ENCODE data around the gene INTS14. TPM values are rescaled to one million over a fixed set of nuclear protein-coding genes. Genes with fewer than 3 reads are reported as not detected.

INTS14 gene
- total and polyA plus RNA-seq, 9 of the 15 experiments (the other 6 are each of a cell fraction or from before 2014, with no cell fraction given): 30.5 to 92.4 (median 46.5) TPM

DNA sequence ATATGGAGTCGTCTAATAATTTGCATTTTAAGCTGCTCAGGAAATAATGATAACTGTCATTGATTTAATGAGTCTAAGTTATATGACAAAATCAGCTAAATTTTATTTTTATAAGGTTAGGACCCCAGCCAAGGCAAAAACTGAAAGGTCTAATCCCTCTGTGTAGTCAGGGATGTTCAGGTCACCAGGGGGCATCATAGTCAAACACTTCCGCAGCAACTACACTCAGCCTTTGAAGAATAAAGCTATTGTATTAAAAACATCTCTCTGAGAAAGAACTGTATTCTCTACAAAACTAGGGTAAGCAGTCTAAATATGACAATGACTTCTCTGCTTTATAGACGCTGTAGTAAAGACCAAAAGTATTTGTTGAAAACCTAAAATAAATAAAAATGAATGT lies 15.0 kb downstream of the INTS14 start (continued):
- TF ChIP-seq, protein P1, sequence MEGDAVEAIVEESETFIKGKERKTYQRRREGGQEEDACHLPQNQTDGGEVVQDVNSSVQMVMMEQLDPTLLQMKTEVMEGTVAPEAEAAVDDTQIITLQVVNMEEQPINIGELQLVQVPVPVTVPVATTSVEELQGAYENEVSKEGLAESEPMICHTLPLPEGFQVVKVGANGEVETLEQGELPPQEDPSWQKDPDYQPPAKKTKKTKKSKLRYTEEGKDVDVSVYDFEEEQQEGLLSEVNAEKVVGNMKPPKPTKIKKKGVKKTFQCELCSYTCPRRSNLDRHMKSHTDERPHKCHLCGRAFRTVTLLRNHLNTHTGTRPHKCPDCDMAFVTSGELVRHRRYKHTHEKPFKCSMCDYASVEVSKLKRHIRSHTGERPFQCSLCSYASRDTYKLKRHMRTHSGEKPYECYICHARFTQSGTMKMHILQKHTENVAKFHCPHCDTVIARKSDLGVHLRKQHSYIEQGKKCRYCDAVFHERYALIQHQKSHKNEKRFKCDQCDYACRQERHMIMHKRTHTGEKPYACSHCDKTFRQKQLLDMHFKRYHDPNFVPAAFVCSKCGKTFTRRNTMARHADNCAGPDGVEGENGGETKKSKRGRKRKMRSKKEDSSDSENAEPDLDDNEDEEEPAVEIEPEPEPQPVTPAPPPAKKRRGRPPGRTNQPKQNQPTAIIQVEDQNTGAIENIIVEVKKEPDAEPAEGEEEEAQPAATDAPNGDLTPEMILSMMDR (IDR thresholded peaks at IDR 0.05 in 2 of 3, conservative IDR thresholded peaks at IDR 0.05 in 1 of 3; ENCODE audit: insufficient read depth in 2 of 3, low read depth in 1 of 3, low read length in 3 of 3): peak; percentile 48 to 56 (median 52); a peak in 5 of 6 replicates
- TF ChIP-seq ZNF717 (CRISPR knock-in tag; IDR thresholded peaks at IDR 0.05): no peak
- TF ChIP-seq, protein P2, sequence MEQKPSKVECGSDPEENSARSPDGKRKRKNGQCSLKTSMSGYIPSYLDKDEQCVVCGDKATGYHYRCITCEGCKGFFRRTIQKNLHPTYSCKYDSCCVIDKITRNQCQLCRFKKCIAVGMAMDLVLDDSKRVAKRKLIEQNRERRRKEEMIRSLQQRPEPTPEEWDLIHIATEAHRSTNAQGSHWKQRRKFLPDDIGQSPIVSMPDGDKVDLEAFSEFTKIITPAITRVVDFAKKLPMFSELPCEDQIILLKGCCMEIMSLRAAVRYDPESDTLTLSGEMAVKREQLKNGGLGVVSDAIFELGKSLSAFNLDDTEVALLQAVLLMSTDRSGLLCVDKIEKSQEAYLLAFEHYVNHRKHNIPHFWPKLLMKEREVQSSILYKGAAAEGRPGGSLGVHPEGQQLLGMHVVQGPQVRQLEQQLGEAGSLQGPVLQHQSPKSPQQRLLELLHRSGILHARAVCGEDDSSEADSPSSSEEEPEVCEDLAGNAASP (IDR thresholded peaks at IDR 0.05): no peak

DNA sequence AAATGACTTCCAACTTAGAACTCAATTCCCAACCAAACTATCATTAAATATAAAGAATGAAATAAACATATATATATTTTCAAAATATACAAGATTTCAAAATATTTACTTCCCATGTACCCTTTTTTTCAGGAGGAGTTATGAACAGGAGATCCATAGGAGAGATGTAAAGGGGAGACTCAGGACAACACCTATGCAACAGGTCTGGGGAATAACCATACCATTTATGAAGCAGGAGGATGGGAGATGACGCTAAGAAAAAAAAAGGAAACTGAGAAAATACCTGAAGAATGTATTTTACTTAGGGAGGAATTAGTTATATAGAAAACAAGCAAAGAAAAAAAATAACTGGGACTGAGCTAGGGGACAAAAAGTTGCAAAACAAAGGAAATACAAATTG lies 23.8 kb downstream of the INTS14 start:
- ChIA-PET POLR2A (interaction anchor here (0.5 to 0.9 kb wide), 2 partner anchors 8 to 77 kb away, joined by 3 to 4 read pairs; no protein-coding TSS in a partner anchor), CTCF (ENCODE audit: low intra/inter-chr PET ratio) (no interaction called here)
- Histone ChIP-seq H3K9me3 (replicated peaks; ENCODE audit: control insufficient read depth, insufficient read depth, low read depth, low read length) (no peaks in the 10 kb centered on the region), H4K20me1 (replicated peaks; ENCODE audit: control insufficient read depth, insufficient read depth, low read length) (no peaks in the 10 kb centered on the region), H3K9me1 (ENCODE audit: control insufficient read depth, insufficient read depth, low read length) (no peaks in the 10 kb centered on the region), H3K4me1 (replicated peaks in 1 of 2; ENCODE audit: control insufficient read depth in 2 of 2, insufficient read depth in 2 of 2, low read length in 2 of 2) (no peaks in the 10 kb centered on the region), H3K79me2 (ENCODE audit: control insufficient read depth, insufficient read depth, low read length) (no peaks in the 10 kb centered on the region), H3K27me3 (ENCODE audit: control insufficient read depth in 2 of 2, insufficient read depth in 2 of 2, low read length in 2 of 2) (no peaks in the 10 kb centered on the region), H3K27ac (ENCODE audit: extremely low read depth, low read depth, low read length) (no peak overlapping the region), H2AFZ (ENCODE audit: low read depth, low read length) (no peak overlapping the region), H3K4me2 (ENCODE audit: insufficient read depth, low read length) (no peak overlapping the region), H3K9ac (ENCODE audit: insufficient read depth in 1 of 2, low read depth in 2 of 2, low read length in 2 of 2) (no peak overlapping the region), H3K4me3 (no peak overlapping the region), H3K36me3 (ENCODE audit: control insufficient read depth, insufficient read depth, low read length) (peaks cover 84% of the 10 kb centered on the region)
- in situ Hi-C loops (cut with MboI) (no loop called here), intact Hi-C loops (cut with micrococcal nuclease) (no loop called here)
- ATAC-seq: no peak
- no peak for DNase-seq (ENCODE audit: extremely low read depth in 1 of 4, low spot score in 3 of 4)
- no TSS peak for BruUV-seq (replicated peaks)
- 100% methylated on average over 1 of the region's 1 CpG for WGBS (ENCODE audit: insufficient coverage, low coverage, missing lambda C conversion rate)
- FAIRE-seq: no peak
- TF ChIP-seq, protein P3, sequence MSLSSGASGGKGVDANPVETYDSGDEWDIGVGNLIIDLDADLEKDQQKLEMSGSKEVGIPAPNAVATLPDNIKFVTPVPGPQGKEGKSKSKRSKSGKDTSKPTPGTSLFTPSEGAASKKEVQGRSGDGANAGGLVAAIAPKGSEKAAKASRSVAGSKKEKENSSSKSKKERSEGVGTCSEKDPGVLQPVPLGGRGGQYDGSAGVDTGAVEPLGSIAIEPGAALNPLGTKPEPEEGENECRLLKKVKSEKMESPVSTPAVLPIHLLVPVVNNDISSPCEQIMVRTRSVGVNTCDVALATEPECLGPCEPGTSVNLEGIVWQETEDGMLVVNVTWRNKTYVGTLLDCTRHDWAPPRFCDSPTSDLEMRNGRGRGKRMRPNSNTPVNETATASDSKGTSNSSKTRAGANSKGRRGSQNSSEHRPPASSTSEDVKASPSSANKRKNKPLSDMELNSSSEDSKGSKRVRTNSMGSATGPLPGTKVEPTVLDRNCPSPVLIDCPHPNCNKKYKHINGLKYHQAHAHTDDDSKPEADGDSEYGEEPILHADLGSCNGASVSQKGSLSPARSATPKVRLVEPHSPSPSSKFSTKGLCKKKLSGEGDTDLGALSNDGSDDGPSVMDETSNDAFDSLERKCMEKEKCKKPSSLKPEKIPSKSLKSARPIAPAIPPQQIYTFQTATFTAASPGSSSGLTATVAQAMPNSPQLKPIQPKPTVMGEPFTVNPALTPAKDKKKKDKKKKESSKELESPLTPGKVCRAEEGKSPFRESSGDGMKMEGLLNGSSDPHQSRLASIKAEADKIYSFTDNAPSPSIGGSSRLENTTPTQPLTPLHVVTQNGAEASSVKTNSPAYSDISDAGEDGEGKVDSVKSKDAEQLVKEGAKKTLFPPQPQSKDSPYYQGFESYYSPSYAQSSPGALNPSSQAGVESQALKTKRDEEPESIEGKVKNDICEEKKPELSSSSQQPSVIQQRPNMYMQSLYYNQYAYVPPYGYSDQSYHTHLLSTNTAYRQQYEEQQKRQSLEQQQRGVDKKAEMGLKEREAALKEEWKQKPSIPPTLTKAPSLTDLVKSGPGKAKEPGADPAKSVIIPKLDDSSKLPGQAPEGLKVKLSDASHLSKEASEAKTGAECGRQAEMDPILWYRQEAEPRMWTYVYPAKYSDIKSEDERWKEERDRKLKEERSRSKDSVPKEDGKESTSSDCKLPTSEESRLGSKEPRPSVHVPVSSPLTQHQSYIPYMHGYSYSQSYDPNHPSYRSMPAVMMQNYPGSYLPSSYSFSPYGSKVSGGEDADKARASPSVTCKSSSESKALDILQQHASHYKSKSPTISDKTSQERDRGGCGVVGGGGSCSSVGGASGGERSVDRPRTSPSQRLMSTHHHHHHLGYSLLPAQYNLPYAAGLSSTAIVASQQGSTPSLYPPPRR (CRISPR knock-in tag; IDR thresholded peaks at IDR 0.05; ENCODE audit: borderline replicate concordance): no peak
- TF ChIP-seq RBM25 (IDR thresholded peaks at IDR 0.05; ENCODE audit: low read depth, low read length, severe bottlenecking): no peak
- TF ChIP-seq ZNF274 (IDR thresholded peaks at IDR 0.05; ENCODE audit: borderline replicate concordance, low read depth, low read length): no peak
- TF ChIP-seq MAFK (IDR thresholded peaks at IDR 0.05; ENCODE audit: low read length): no peak
- TF ChIP-seq, protein P4, sequence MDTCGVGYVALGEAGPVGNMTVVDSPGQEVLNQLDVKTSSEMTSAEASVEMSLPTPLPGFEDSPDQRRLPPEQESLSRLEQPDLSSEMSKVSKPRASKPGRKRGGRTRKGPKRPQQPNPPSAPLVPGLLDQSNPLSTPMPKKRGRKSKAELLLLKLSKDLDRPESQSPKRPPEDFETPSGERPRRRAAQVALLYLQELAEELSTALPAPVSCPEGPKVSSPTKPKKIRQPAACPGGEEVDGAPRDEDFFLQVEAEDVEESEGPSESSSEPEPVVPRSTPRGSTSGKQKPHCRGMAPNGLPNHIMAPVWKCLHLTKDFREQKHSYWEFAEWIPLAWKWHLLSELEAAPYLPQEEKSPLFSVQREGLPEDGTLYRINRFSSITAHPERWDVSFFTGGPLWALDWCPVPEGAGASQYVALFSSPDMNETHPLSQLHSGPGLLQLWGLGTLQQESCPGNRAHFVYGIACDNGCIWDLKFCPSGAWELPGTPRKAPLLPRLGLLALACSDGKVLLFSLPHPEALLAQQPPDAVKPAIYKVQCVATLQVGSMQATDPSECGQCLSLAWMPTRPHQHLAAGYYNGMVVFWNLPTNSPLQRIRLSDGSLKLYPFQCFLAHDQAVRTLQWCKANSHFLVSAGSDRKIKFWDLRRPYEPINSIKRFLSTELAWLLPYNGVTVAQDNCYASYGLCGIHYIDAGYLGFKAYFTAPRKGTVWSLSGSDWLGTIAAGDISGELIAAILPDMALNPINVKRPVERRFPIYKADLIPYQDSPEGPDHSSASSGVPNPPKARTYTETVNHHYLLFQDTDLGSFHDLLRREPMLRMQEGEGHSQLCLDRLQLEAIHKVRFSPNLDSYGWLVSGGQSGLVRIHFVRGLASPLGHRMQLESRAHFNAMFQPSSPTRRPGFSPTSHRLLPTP (IDR thresholded peaks at IDR 0.05; ENCODE audit: borderline replicate concordance, extremely low read depth, insufficient read length): no peak
- TF ChIP-seq MAFG (tag; conservative IDR thresholded peaks at IDR 0.05): no peak
